ENCODE measurements around the gene PRPF6. TPM values are rescaled to one million over a fixed set of nuclear protein-coding genes. Genes with fewer than 3 reads are reported as not detected.

The PRPF6 gene
- total and polyA plus RNA-seq, 2 of the 13 experiments (the other 11 are each of a cell fraction or from before 2014, with no cell fraction given), result 63.7 to 101 TPM

- TF ChIP-seq ZNF747 (CRISPR knock-in tag; IDR thresholded peaks at IDR 0.05; ENCODE audit: borderline replicate concordance) (peak; percentile 92), ZUFSP (CRISPR knock-in tag; IDR thresholded peaks at IDR 0.05; ENCODE audit: borderline replicate concordance) (no peak), TCF12 (IDR thresholded peaks at IDR 0.05) (no peak), TCF12 (CRISPR knock-in tag; IDR thresholded peaks at IDR 0.05) (peak; percentile 94; the same call in 1 of the 2 replicates), ATF5 (CRISPR knock-in tag; IDR thresholded peaks at IDR 0.05; ENCODE audit: low read depth) (no peak; the same call in 1 of the 2 replicates), AKNA (CRISPR knock-in tag; IDR thresholded peaks at IDR 0.05; ENCODE audit: borderline replicate concordance) (no peak), PLSCR1 (CRISPR knock-in tag; IDR thresholded peaks at IDR 0.05; ENCODE audit: borderline replicate concordance) (no peak; the same call in 1 of the 2 replicates), ZFP36L1 (CRISPR knock-in tag; IDR thresholded peaks at IDR 0.05) (no peak), ZNF557 (CRISPR knock-in tag; IDR thresholded peaks at IDR 0.05) (peak; percentile 96; the same call in 1 of the 2 replicates), ZNF615 (CRISPR knock-in tag; IDR thresholded peaks at IDR 0.05; ENCODE audit: borderline replicate concordance) (no peak; the same call in 1 of the 2 replicates), RBM22 (optimal IDR thresholded peaks at IDR 0.05; ENCODE audit: low read length) (no peak), ARID5B (CRISPR knock-in tag; IDR thresholded peaks at IDR 0.05) (peak; percentile 88)
Measured at GRCh38 chr20:63980806-63981728, at the start of gene PRPF6 (continued).

All from HepG2 (cell line).